Caco-2 (cell line): Measurements from ENCODE around the gene FHIT. TPM values are rescaled to one million over a fixed set of nuclear protein-coding genes. Genes with fewer than 3 reads are reported as not detected.

Source experiments
- BruUV-seq: library from RNA; stranded (reverse); fragments of 400-500 nt; replicated peaks from 2 replicates; lab custom pipeline; 2021; lab: Mats Ljungman, UMichigan
- CTCF ChIA-PET: fragments of 300-600 bp; sonication (Branson Sonifier 250); formaldehyde crosslinking; loops from one replicate; lab custom pipeline; 2022; ENCODE audit warnings: antibody characterized with exemption; lab: Charles Lee
- POLR2A ChIA-PET: fragments of 300-600 bp; sonication (Branson Sonifier 250); formaldehyde crosslinking; loops from one replicate; lab custom pipeline; 2022; ENCODE audit warnings: antibody characterized with exemption; lab: Charles Lee
- DNase-seq, 2 experiments: peaks; one replicate each; pipeline versions ENCODE4 v3.0.0 to v3.0.0-alpha.2; 2020 to 2022
- H3K27me3 ChIP-seq: replicated peaks from 2 replicates; pipeline ENCODE4 v1.6.0; 2011; ENCODE audit warnings: low read length; ENCODE audit not compliant: control insufficient read depth, insufficient read depth
- H3K36me3 ChIP-seq: 2 replicates; pipeline ENCODE4 v1.5.1; 2011; ENCODE audit warnings: low read length; ENCODE audit not compliant: control insufficient read depth, insufficient read depth
- H3K4me1 ChIP-seq: fragments of 250-450 bp; sonication (Bioruptor Pico); 2 replicates; pipeline ENCODE4 v1.5.1; 2020; ENCODE audit warnings: mild to moderate bottlenecking
- H3K4me3 ChIP-seq: 2 replicates; pipeline ENCODE4 v1.5.1; 2011; ENCODE audit warnings: low read depth, mild to moderate bottlenecking, control low read depth, low read length
- H3K9me3 ChIP-seq: fragments of 250-450 bp; sonication (Bioruptor Pico); 2 replicates; pipeline ENCODE4 v1.5.1; 2020; ENCODE audit warnings: mild to moderate bottlenecking, moderate library complexity
- H3K27ac Mint-ChIP-seq: one replicate; pipeline ENCODE4 v1.8.0; 2022; ENCODE audit warnings: mixed read lengths; ENCODE audit not compliant: unreplicated experiment
- H3K27me3 Mint-ChIP-seq: one replicate; pipeline ENCODE4 v1.8.0; 2022; ENCODE audit warnings: mixed read lengths; ENCODE audit not compliant: insufficient read depth, unreplicated experiment
- H3K36me3 Mint-ChIP-seq: one replicate; pipeline ENCODE4 v1.8.0; 2022; ENCODE audit warnings: mild to moderate bottlenecking, mixed read lengths; ENCODE audit not compliant: insufficient read depth, unreplicated experiment
- H3K4me1 Mint-ChIP-seq: one replicate; pipeline ENCODE4 v1.8.0; 2022; ENCODE audit warnings: low read depth, mixed read lengths; ENCODE audit not compliant: unreplicated experiment
- H3K4me3 Mint-ChIP-seq: one replicate; pipeline ENCODE4 v1.8.0; 2022; ENCODE audit warnings: mild to moderate bottlenecking, moderate library complexity, mixed read lengths; ENCODE audit not compliant: unreplicated experiment
- H3K9me3 Mint-ChIP-seq: one replicate; pipeline ENCODE4 v1.8.0; 2022; ENCODE audit warnings: mixed read lengths; ENCODE audit not compliant: unreplicated experiment
- intact Hi-C: fragments of 100-400 bp; cut with micrococcal nuclease; formaldehyde crosslinking; loops from one replicate; pipeline ENCODE4 v1.10.0; 2022; ENCODE audit not compliant: unreplicated experiment
- total RNA-seq: library from RNA; stranded (reverse); gene quantifications from 2 replicates; pipeline ENCODE4 v1.2.3, GENCODE V29; 2022
- TF ChIP-seq, protein P1 (sequence below), 2 experiments: fragments of 200-600 bp in 1 of 2; IDR thresholded peaks; 1 replicate in 1 of 2; 2 replicates in 1 of 2; pipeline versions ENCODE4 v1.5.1 to v1.8.0; 2011 to 2022; ENCODE audit warnings: antibody characterized with exemption in 1 of 2, control low read depth in 1 of 2, inconsistent platforms in 1 of 2, low read depth in 1 of 2, low read length in 1 of 2, mild to moderate bottlenecking in 1 of 2, moderate library complexity in 1 of 2; ENCODE audit not compliant: insufficient read depth in 1 of 2, severe bottlenecking in 1 of 2, unreplicated experiment in 1 of 2

The FHIT gene
- total RNA-seq, 1 experiment from 2014 or later = 8.3 TPM

GRCh38 chr3:60114191-60114590 is 1137.1 kb downstream of the FHIT start:
- BruUV-seq = no TSS peak
- no peak overlapping the region for H3K4me3 ChIP-seq
- H3K36me3 Mint-ChIP-seq = no peaks in the 10 kb centered on the region
- no peaks in the 10 kb centered on the region for H3K4me1 ChIP-seq
- no peaks in the 10 kb centered on the region for H3K27me3 Mint-ChIP-seq
- H3K36me3 ChIP-seq = no peaks in the 10 kb centered on the region
- H3K27me3 ChIP-seq = no peaks in the 10 kb centered on the region
- ChIA-PET CTCF (no interaction called here), POLR2A (no interaction called here)
- intact Hi-C loops = no loop called here
- H3K4me3 Mint-ChIP-seq = no peak overlapping the region
- H3K27ac Mint-ChIP-seq = no peak overlapping the region
- TF ChIP-seq, protein P1, sequence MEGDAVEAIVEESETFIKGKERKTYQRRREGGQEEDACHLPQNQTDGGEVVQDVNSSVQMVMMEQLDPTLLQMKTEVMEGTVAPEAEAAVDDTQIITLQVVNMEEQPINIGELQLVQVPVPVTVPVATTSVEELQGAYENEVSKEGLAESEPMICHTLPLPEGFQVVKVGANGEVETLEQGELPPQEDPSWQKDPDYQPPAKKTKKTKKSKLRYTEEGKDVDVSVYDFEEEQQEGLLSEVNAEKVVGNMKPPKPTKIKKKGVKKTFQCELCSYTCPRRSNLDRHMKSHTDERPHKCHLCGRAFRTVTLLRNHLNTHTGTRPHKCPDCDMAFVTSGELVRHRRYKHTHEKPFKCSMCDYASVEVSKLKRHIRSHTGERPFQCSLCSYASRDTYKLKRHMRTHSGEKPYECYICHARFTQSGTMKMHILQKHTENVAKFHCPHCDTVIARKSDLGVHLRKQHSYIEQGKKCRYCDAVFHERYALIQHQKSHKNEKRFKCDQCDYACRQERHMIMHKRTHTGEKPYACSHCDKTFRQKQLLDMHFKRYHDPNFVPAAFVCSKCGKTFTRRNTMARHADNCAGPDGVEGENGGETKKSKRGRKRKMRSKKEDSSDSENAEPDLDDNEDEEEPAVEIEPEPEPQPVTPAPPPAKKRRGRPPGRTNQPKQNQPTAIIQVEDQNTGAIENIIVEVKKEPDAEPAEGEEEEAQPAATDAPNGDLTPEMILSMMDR (IDR thresholded peaks at IDR 0.05; ENCODE audit: insufficient read depth in 1 of 2, low read depth in 1 of 2, low read length in 1 of 2, severe bottlenecking in 1 of 2, unreplicated experiment in 1 of 2) = no peak
- H3K9me3 Mint-ChIP-seq = no peaks in the 10 kb centered on the region
- no peaks in the 10 kb centered on the region for H3K4me1 Mint-ChIP-seq
- no peak for DNase-seq
- no peaks in the 10 kb centered on the region for H3K9me3 ChIP-seq

DNA sequence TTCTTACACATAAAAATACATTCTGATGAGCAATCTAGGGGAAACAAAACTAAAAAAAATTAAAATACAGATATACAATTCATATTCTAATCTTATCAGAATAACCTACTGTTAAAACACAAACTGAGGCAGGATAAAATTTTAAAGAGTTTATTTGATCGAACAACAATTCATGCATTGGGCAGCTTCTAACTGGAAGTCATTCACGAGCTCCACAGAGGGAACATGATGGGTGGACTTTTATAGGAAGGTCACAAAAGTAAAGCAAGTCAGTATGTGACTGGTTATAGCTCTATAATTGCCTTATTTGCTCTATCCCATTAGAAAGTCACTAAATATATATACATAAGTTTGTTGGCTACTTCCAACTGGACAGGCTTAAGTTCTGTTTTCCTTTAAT is 1144.0 kb downstream of the FHIT start:
- Mint-ChIP-seq H3K9me3 (no peaks in the 10 kb centered on the region), H3K36me3 (no peaks in the 10 kb centered on the region), H3K27ac (no peak overlapping the region), H3K27me3 (no peaks in the 10 kb centered on the region), H3K4me1 (peaks cover 10% of the 10 kb centered on the region), H3K4me3 (no peak overlapping the region)
- ChIA-PET CTCF (no interaction called here), POLR2A (no interaction called here)
- no peaks in the 10 kb centered on the region for H3K27me3 ChIP-seq
- BruUV-seq = no TSS peak
- TF ChIP-seq, protein P1 (IDR thresholded peaks at IDR 0.05; ENCODE audit: insufficient read depth in 1 of 2, low read depth in 1 of 2, low read length in 1 of 2, severe bottlenecking in 1 of 2, unreplicated experiment in 1 of 2) = no peak
- no peak overlapping the region for H3K4me3 ChIP-seq
- H3K4me1 ChIP-seq = peaks cover 11% of the 10 kb centered on the region
- DNase-seq = no peak
- intact Hi-C loops = no loop called here
- H3K36me3 ChIP-seq = no peaks in the 10 kb centered on the region
- no peaks in the 10 kb centered on the region for H3K9me3 ChIP-seq

GRCh38 chr3:60102154-60102553 is 1149.1 kb downstream of the FHIT start:
- no peaks in the 10 kb centered on the region for H3K36me3 Mint-ChIP-seq
- no TSS peak for BruUV-seq
- Histone ChIP-seq H3K9me3 (no peaks in the 10 kb centered on the region), H3K36me3 (no peaks in the 10 kb centered on the region), H3K4me3 (no peak overlapping the region), H3K27me3 (no peaks in the 10 kb centered on the region), H3K4me1 (peaks cover 20% of the 10 kb centered on the region)
- TF ChIP-seq, protein P1 (IDR thresholded peaks at IDR 0.05; ENCODE audit: insufficient read depth in 1 of 2, low read depth in 1 of 2, low read length in 1 of 2, severe bottlenecking in 1 of 2, unreplicated experiment in 1 of 2) = no peak
- POLR2A ChIA-PET = no interaction called here
- no peak overlapping the region for H3K27ac Mint-ChIP-seq
- H3K27me3 Mint-ChIP-seq = no peaks in the 10 kb centered on the region
- peaks cover 22% of the 10 kb centered on the region for H3K4me1 Mint-ChIP-seq
- intact Hi-C loops = no loop called here
- CTCF ChIA-PET = no interaction called here
- H3K9me3 Mint-ChIP-seq = no peaks in the 10 kb centered on the region
- no peak overlapping the region for H3K4me3 Mint-ChIP-seq
- no peak for DNase-seq
